SK-N-MC (cell line): ENCODE measurements around the gene RABGGTA.

Source experiments
- EZH2 ChIP-seq: fragments of 200-600 bp; sonication (generic); IDR thresholded peaks from one replicate; pipeline ENCODE4 v1.6.1; 2017; ENCODE audit warnings: antibody characterized with exemption
- POLR2AphosphoS5 ChIP-seq: IDR thresholded peaks from 2 replicates; pipeline ENCODE4 v1.6.1; 2012; ENCODE audit warnings: mild to moderate bottlenecking, low read depth, low read length, borderline replicate concordance

DNA sequence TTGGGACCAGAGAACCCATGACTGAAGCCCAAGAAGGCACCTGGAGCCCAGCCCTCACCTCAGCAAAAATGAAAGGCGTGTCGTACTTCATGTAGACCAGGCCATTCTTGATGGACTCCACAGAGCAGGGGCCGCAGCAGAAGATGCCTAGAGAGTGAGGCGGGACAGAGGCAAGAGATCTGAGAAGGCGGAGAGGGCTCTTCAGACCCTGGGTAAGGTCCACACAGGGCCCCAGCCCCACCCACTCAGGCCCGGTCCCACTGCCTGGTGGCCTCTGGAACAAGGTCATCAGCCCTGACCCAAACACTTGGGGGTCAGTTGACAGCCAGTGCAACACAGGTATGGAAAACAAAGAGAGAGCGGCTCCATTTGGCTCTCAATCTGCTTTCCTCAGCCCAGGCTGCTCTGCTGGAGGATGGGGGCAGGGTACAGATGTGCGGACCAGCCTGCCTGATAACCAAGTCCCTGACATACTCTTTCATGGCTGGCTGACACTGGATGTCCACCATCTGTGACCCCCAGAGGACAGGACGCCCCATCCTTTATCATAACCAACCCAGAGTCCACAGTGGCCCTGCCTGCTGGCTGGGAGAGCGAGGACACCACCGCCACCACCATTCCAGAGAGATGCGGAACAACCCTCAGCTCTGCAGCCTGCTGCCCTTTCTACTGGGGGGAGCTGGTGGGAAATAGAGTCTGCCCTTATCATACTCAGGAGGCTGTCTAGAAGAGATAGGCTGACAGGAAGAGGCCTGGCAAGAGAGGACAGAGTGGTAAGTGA is 15.3 kb downstream of the RABGGTA start:
- no peak for TF ChIP-seq EZH2
- no peak for TF ChIP-seq POLR2AphosphoS5
